Astrocyte (in vitro differentiated cells and primary cell): Measurements from ENCODE around the gene RABGAP1L. TPM values are rescaled to one million over a fixed set of nuclear protein-coding genes. Genes with fewer than 3 reads are reported as not detected.

Experiments
- DNase-seq: peaks from one replicate; pipeline ENCODE4 v3.0.0-alpha.2; 2010; ENCODE audit warnings: low read depth
- FAIRE-seq: peaks from 2 replicates; lab custom pipeline; 2011; peaks lifted over from hg19 to GRCh38; lab: Jason Lieb, UNC
- H2AFZ ChIP-seq: 2 replicates; pipeline ENCODE4 v1.6.0; 2012; ENCODE audit warnings: low read depth, low read length, inconsistent platforms
- H3K27ac ChIP-seq: 2 replicates; pipeline ENCODE4 v1.5.1; 2011; ENCODE audit warnings: low read depth, low read length, inconsistent platforms
- H3K27me3 ChIP-seq: 2 replicates; pipeline ENCODE4 v1.6.0; 2011; ENCODE audit warnings: low read length, inconsistent platforms; ENCODE audit not compliant: insufficient read depth
- H3K36me3 ChIP-seq: 2 replicates; pipeline ENCODE4 v1.5.1; 2011; ENCODE audit warnings: low read length, inconsistent platforms; ENCODE audit not compliant: insufficient read depth
- H3K4me1 ChIP-seq: 2 replicates; pipeline ENCODE4 v1.5.1; 2011; ENCODE audit warnings: low read length, inconsistent platforms; ENCODE audit not compliant: insufficient read depth
- H3K4me2 ChIP-seq: 2 replicates; pipeline ENCODE4 v1.6.0; 2012; ENCODE audit warnings: low read length, inconsistent platforms
- H3K4me3 ChIP-seq: 2 replicates; pipeline ENCODE4 v1.5.1; 2011; ENCODE audit warnings: low read depth, mild to moderate bottlenecking, low read length, inconsistent platforms; ENCODE audit not compliant: insufficient read depth
- H3K79me2 ChIP-seq: 2 replicates; pipeline ENCODE4 v1.6.0; 2012; ENCODE audit warnings: mild to moderate bottlenecking, low read length, inconsistent platforms; ENCODE audit not compliant: insufficient read depth
- H3K9ac ChIP-seq: 2 replicates; pipeline ENCODE4 v1.6.0; 2012; ENCODE audit warnings: mild to moderate bottlenecking, low read length, inconsistent platforms
- H3K9me3 ChIP-seq: 2 replicates; pipeline ENCODE4 v1.5.1; 2012; ENCODE audit warnings: low read depth, mild to moderate bottlenecking, low read length, inconsistent platforms; ENCODE audit not compliant: insufficient read depth
- H4K20me1 ChIP-seq: 2 replicates; pipeline ENCODE4 v1.6.0; 2012; ENCODE audit warnings: low read length, inconsistent platforms; ENCODE audit not compliant: insufficient read depth
- H3K27ac Mint-ChIP-seq: one replicate; pipeline ENCODE4 v1.8.0; 2021; ENCODE audit warnings: mild to moderate bottlenecking, mixed read lengths; ENCODE audit not compliant: unreplicated experiment
- H3K27me3 Mint-ChIP-seq: one replicate; pipeline ENCODE4 v1.8.0; 2021; ENCODE audit warnings: low read depth, mixed read lengths; ENCODE audit not compliant: unreplicated experiment
- H3K36me3 Mint-ChIP-seq: one replicate; pipeline ENCODE4 v1.8.0; 2021; ENCODE audit warnings: low read depth, mixed read lengths; ENCODE audit not compliant: unreplicated experiment
- H3K4me1 Mint-ChIP-seq: one replicate; pipeline ENCODE4 v1.8.0; 2021; ENCODE audit warnings: low read depth, mixed read lengths; ENCODE audit not compliant: unreplicated experiment
- H3K4me3 Mint-ChIP-seq: one replicate; pipeline ENCODE4 v1.8.0; 2021; ENCODE audit warnings: mild to moderate bottlenecking, moderate library complexity, mixed read lengths; ENCODE audit not compliant: unreplicated experiment
- H3K9me3 Mint-ChIP-seq: one replicate; pipeline ENCODE4 v1.8.0; 2021; ENCODE audit warnings: mild to moderate bottlenecking, mixed read lengths; ENCODE audit not compliant: unreplicated experiment
- CTCF ChIP-seq: IDR thresholded peaks from 2 replicates; pipeline ENCODE4 v1.5.1; 2011; ENCODE audit warnings: low read depth, mild to moderate bottlenecking, inconsistent platforms, low read length, moderate library complexity; ENCODE audit not compliant: insufficient read depth
- EZH2 ChIP-seq: IDR thresholded peaks from 2 replicates; pipeline ENCODE4 v1.6.1; 2012; ENCODE audit warnings: mild to moderate bottlenecking, low read length, inconsistent platforms; ENCODE audit not compliant: insufficient read depth
- total RNA-seq: library from RNA; stranded (reverse); gene quantifications from 2 replicates; pipeline ENCODE4 v1.2.1, GENCODE V29; 2021

Gene RABGAP1L
- total RNA-seq, 1 donor from 2014 or later, result 40.2 TPM

- no peaks in the 10 kb centered on the region for H3K79me2 ChIP-seq
- peaks cover 19% of the 10 kb centered on the region for H3K4me1 ChIP-seq
- H3K36me3 Mint-ChIP-seq, result peaks cover 6% of the 10 kb centered on the region
- peak overlapping the region; percentile 51 for H3K4me2 ChIP-seq
- H3K27me3 Mint-ChIP-seq, result no peaks in the 10 kb centered on the region
- H3K36me3 ChIP-seq, result no peaks in the 10 kb centered on the region
- no peaks in the 10 kb centered on the region for H3K9me3 Mint-ChIP-seq
- H4K20me1 ChIP-seq, result no peaks in the 10 kb centered on the region
- peaks cover 17% of the 10 kb centered on the region for H3K4me1 Mint-ChIP-seq
- no peak for TF ChIP-seq EZH2
- TF ChIP-seq CTCF, result no peak
- no peaks in the 10 kb centered on the region for H3K27me3 ChIP-seq
- peak overlapping the region; percentile 55 for H3K27ac Mint-ChIP-seq
- no peak overlapping the region for H3K4me3 ChIP-seq
- FAIRE-seq, result no peak
- no peak overlapping the region for H3K27ac ChIP-seq
- H3K9ac ChIP-seq, result peak overlapping the region; percentile 24
- H2AFZ ChIP-seq, result no peak overlapping the region
- H3K9me3 ChIP-seq, result no peaks in the 10 kb centered on the region
- H3K4me3 Mint-ChIP-seq, result no peak overlapping the region
- peak; percentile 64 for DNase-seq
Observed at GRCh38 chr1:174397261-174397660, 237.9 kb downstream of the RABGAP1L start.

GRCh38 chr1:174398246-174398645 lies 238.9 kb downstream of the RABGAP1L start:
- Histone ChIP-seq H3K9me3 (no peaks in the 10 kb centered on the region), H4K20me1 (no peaks in the 10 kb centered on the region), H3K4me1 (peaks cover 19% of the 10 kb centered on the region), H3K9ac (peak overlapping the region; percentile 24), H3K4me3 (no peak overlapping the region), H2AFZ (no peak overlapping the region), H3K27ac (peak overlapping the region; percentile 62), H3K79me2 (no peaks in the 10 kb centered on the region), H3K27me3 (no peaks in the 10 kb centered on the region), H3K4me2 (peak overlapping the region; percentile 51), H3K36me3 (no peaks in the 10 kb centered on the region)
- H3K27me3 Mint-ChIP-seq, result no peaks in the 10 kb centered on the region
- H3K9me3 Mint-ChIP-seq, result no peaks in the 10 kb centered on the region
- H3K4me3 Mint-ChIP-seq, result no peak overlapping the region
- H3K36me3 Mint-ChIP-seq, result peaks cover 6% of the 10 kb centered on the region
- H3K27ac Mint-ChIP-seq, result peak overlapping the region; percentile 68
- DNase-seq (peak; percentile 93), FAIRE-seq (no peak)
- peaks cover 17% of the 10 kb centered on the region for H3K4me1 Mint-ChIP-seq
- TF ChIP-seq CTCF (no peak), EZH2 (no peak)

GRCh38 chr1:174399211-174399610 lies 239.9 kb downstream of the RABGAP1L start:
- peaks cover 4% of the 10 kb centered on the region for H3K36me3 Mint-ChIP-seq
- peaks cover 17% of the 10 kb centered on the region for H3K4me1 Mint-ChIP-seq
- H3K4me3 ChIP-seq, result no peak overlapping the region
- H3K27me3 Mint-ChIP-seq, result no peaks in the 10 kb centered on the region
- peaks cover 19% of the 10 kb centered on the region for H3K4me1 ChIP-seq
- no peaks in the 10 kb centered on the region for H3K9me3 Mint-ChIP-seq
- FAIRE-seq, result no peak
- H2AFZ ChIP-seq, result no peak overlapping the region
- H3K79me2 ChIP-seq, result no peaks in the 10 kb centered on the region
- no peak overlapping the region for H3K4me2 ChIP-seq
- no peaks in the 10 kb centered on the region for H3K9me3 ChIP-seq
- H4K20me1 ChIP-seq, result no peaks in the 10 kb centered on the region
- no peak overlapping the region for H3K27ac Mint-ChIP-seq
- peak; percentile 26 for DNase-seq
- no peak for TF ChIP-seq EZH2
- TF ChIP-seq CTCF, result no peak
- no peak overlapping the region for H3K4me3 Mint-ChIP-seq
- H3K9ac ChIP-seq, result no peak overlapping the region
- H3K36me3 ChIP-seq, result no peaks in the 10 kb centered on the region
- H3K27me3 ChIP-seq, result no peaks in the 10 kb centered on the region
- no peak overlapping the region for H3K27ac ChIP-seq
